OCI-LY3 (cell line): Measurements from ENCODE around the gene FAM120A.

Experiments used
- CTCF ChIP-seq: fragments of 200-600, 300-600 bp; sonication (generic); IDR thresholded peaks from 2 replicates; pipeline ENCODE4 v1.5.1; 2014; ENCODE audit warnings: antibody characterized with exemption, low read length, low read depth
- EZH2phosphoT487 ChIP-seq: fragments of 200-600 bp; shearing (Covaris generic); IDR thresholded peaks from 2 replicates; pipeline ENCODE4 v1.6.1; 2018; ENCODE audit warnings: antibody characterized with exemption, mixed run types, low read depth

- TF ChIP-seq CTCF = no peak
- no peak for TF ChIP-seq EZH2phosphoT487
Observed at GRCh38 chr9:93461821-93462220, 10.3 kb downstream of the FAM120A start.
